Right lung (tissue), 10 donors: ENCODE data around the gene FOXD3. TPM values are rescaled to one million over a fixed set of nuclear protein-coding genes. Genes with fewer than 3 reads are reported as not detected.

Source experiments
- DNase-seq, 2 donors: peaks; one replicate each; pipeline ENCODE4 v3.0.0-alpha.2; 2013
- long read RNA-seq, 8 donors: transcript quantifications; one replicate each; lab custom pipeline, GENCODE V29; 2026
- polyA plus RNA-seq, 5 donors: library from polyadenylated mRNA; unstranded; fragments of 120-200 nt; gene quantifications; one replicate each; pipeline versions ENCODE4 v1.2.1 to v1.2.3, GENCODE V29; 2013; ENCODE audit warnings: inconsistent platforms in 1 of 5, low replicate concordance in 1 of 5; ENCODE audit not compliant: insufficient read length in 5 of 5, insufficient read depth in 1 of 5

The FOXD3 gene
- polyA plus RNA-seq = under 1 TPM in 1 of 5 donors, not detected in 4; 0.49 TPM
- long read RNA-seq, donor 1, partial matches to known transcripts = 0 of 1 reads
- long read RNA-seq, donor 1, other reads (novel, unspliced or antisense) = 0 of 1 reads
- long read RNA-seq, donor 2 = 0 reads
- long read RNA-seq, donor 3 = 0 reads
- long read RNA-seq, donor 4 = 0 reads
- long read RNA-seq, donor 5 = 0 reads
- long read RNA-seq, donor 6 = 0 reads
- long read RNA-seq, donor 7 = 0 reads
- long read RNA-seq, donor 8, partial matches to known transcripts = 0 of 1 reads
- long read RNA-seq, donor 8, other reads (novel, unspliced or antisense) = 0 of 1 reads

DNA sequence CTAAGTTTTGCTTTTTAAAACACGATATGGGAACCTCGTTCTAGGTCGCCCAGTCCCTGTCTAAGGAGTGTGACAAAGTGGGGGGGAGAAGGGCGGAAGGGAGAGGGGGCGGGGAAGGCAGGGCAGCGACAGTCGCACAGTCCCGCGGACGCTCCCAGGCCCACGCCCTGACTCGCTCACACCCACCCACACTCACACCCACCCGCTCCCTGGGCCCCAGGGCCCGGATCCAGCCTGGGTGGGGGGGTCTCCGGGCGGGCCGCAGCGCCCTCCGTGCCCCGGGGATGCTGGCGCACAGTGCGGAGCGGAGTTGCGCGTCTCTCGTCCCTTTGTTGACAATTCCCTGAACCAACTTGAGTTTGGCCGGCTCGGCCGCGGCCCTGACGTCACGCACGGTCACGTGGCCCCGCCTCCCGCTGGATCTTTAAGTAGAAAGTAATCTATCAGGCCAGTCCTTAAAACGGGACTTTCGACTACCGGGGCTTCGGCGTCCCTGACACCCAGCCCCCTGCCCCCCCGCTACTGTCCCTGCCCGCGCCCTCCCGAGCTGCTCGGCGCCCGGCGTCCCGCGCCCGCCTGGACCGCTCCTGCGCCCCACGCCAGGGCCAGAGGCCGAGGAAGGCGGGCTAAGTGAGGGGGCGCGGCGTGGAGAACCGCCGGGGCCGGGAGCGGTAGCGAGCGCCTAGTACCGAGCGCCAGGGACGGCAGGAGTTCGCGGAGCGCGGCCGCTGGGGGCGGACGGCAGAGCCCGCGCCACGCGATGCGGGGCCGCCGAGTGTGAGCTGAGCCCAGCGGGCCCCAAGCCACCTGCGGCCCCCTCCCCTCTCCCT is at the start of gene FOXD3:
TSS of gene FOXD3 (plus strand) at position 454 of the 830 bp plus-strand sequence. CDS start 492 bp downstream, outside the sequence.
- no peak for DNase-seq

GRCh38 chr1:63272811-63273210 is 49.6 kb upstream of the FOXD3 start:
- DNase-seq = no peak

DNA sequence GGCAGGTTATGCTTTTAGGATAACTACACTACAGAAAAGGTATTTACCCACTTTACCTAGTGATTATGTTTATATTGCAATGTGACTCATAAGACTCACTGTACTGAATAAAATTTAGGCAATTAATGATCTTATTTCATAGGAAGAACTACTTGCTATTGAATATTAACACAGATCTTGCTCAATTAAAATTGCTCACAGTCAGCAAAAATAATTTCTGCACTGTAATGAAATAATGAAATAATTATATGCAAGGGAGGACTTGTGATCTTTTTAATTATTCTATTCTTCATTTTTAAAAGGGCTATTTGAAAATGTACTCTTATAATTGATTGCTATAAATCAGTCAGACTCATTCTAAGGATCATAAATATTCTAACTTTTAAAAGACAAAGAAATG is 48.0 kb upstream of the FOXD3 start:
- no peak for DNase-seq

DNA sequence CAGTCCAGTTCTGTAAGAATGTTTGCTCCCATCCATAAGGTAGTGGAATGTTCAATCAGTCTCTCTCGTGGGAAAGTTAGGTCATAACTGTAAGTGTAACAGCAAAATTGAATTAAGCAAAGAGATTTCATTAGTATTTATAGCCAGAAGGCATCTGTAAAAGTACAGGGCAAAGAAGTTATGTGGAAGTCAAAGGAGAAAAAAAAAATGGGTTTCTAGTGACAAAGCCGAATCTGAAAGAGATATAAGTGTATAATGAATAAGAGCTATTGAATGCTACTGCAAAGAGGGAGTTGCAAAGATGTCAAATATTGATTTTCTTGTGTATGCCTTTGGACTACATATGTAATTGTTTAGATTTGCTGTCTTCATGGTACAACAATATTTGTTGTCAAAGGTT is 47.4 kb upstream of the FOXD3 start:
- no peak for DNase-seq

DNA sequence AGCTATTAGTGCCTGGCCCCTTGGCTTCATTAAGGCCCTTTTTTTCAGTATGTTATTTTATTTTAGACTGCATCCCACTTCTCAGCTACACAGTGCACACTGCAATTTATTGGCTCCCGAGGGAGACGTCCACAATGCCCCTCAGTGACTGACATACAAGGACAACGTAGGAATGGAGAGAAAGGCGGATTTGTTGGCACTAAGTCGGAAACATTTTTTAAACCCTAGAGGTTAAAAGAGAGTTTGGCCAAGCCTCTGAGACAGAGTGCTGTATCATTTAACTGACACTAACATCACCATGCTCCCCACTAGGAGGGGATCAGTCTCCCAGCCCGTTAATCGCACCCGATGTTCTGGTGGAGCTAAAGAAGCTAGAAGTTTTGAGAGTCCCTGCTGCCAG is 45.7 kb upstream of the FOXD3 start:
- no peak for DNase-seq

DNA sequence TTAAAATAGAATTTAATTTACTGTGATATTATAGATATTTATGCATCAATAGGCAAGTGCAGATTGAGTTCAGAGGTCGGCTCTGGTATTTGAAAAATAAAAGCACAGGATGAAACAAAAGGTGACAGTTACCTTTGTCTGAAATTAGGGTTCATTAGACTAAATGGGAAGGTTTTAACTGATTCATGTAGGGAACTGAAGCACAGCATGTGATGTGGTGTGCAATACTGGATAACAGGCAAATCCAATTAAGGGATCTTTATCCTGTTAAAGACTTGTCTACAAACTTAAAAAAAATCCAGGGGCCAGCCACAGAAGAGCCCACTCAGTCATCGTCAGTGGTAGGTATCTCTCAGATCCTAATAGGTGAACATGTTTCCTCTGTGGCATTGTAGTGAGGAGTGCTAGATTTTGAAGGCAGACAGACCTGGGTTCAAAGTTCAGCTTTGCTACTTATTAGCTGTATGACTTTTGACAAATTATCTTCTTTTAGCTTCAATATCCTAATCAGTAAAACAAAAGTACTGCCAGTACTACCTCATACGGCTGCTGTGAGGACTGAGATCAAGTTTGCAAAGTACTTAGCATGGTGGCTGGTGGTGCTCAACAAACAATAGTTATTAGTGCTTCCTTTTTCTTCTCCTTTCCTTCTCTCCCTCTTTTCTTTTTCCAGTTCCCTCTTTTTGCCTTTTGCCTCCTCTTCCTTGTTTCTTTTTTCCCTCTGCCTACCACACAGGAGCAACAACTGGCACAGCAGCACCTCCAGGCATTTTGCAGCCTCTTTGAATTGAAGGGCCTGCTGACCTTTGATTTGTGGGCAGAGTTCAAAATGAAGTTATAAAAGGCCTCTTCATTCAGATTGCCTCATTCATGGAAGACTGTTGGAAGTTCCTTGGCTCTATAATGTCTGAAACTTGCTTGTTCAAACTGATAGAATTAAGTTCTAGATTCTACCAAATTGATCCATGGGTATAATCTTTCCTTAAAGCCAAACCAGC is 44.9 kb upstream of the FOXD3 start:
- DNase-seq = no peak

GRCh38 chr1:63281753-63282152 is 40.6 kb upstream of the FOXD3 start:
- no peak for DNase-seq

- DNase-seq = no peak
Measured at GRCh38 chr1:63289135-63289534, 33.2 kb upstream of the FOXD3 start.

GRCh38 chr1:63294803-63295594 is 27.4 kb upstream of the FOXD3 start:
- no peak for DNase-seq

GRCh38 chr1:63304410-63304809 is 18.0 kb upstream of the FOXD3 start:
- DNase-seq = no peak

DNA sequence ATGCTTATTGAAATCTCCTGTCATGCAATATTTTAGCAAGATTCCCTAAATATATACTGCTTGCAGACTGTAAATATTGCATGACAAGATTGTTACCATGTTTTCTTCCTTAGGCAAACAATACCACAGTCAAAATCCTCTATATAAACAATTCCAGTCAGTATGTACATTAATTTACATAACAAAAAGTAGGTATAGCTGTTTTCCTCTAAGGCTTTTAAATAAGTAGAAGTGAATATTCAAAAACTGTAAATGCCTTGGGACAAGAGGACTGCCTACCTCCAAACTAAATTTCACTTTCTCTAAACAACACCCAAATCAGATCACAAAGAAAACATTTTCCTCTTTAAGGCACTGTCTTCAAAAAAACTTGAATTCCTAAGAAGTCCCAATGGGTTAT is 17.3 kb upstream of the FOXD3 start:
- DNase-seq = no peak

GRCh38 chr1:63307196-63307794 is 15.1 kb upstream of the FOXD3 start:
- no peak for DNase-seq

DNA sequence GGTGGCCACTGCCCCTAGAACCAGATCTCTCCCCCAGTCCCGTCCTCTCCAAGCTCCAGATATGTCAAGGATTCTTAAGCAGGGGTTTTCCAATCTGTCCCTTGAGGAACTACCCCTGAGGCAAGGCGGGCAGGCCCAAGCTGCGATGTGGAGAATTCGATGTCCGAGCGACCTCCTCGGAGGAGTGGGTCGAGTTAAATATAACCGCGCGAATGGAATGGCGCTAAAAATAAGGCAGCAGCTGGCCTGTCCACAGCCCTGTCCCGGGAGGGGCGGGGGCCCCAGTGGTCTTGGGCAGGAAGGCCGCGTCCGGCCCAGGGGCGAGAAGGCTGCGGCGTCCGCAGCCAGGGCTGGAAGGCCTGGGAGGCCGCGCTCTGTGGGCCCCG is 5.8 kb upstream of the FOXD3 start:
- DNase-seq = no peak

GRCh38 chr1:63316984-63317816 is 5.2 kb upstream of the FOXD3 start:
- no peak for DNase-seq

DNA sequence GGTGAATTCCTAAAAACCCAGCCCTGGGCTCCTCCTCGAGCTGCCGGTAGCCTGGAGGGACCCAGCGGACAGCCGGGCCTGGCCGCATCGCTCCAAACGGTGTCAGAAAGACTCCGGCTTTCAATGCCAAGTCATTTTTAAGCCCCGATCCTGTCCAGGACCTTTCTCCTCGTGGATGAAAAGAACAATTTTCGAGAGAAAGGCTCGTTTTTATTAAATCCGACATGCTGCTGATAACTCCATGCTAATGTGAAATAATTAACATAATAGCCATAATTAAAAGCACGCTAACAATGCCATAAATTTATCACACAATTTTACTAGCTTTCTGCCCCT is 4.6 kb upstream of the FOXD3 start:
- no peak for DNase-seq

GRCh38 chr1:63318201-63318979 is 4.0 kb upstream of the FOXD3 start:
- DNase-seq = no peak

DNA sequence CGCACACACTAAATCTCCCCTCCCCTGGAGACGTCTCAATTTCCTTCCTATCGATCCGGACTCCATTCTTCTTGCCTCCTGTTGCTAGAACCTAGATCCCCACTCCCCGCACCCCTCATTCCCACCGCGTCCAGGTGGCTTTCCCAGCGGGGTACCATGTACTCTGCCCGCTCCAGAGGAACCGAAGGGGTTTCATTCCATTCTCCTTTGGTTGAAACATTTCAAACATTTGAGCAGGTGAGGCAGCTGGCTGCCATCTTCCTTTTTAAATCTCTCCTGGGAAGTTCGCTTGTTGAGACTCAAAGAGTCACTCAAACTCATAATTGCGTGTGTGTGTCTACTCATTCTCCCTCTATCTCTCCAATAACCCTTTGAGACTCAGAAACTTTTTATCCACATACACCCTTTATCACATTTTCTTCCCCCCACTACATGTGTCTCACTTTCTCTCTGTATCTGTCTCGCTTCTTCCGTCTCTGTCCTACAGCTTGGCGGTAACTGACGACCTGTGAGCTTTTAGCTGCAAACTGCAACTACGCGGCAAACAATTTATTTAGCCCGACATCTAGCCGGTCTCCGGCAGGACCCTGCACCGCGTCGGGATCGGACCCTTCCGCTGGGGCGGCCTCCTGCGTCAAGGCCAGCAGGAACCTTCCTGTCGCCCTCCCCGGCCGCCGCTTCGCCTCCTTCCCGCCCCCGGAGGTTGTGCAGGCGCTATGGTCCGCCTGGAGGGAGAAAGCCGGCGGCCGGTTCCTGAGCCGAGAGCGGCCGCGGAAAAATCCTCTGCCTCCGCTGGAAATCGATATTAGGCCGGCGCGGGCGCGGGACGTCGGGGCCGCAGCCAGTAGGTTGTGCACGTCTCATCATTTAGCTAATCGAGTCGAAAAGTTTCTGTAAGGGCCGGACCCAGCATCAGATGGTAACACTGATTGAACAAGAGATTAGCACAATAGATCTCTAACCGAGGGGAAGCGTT is 3.0 kb upstream of the FOXD3 start:
- DNase-seq = no peak
